Uterus (tissue), 2 donors: ENCODE measurements around the gene TWIST2.

Experiments used
- CTCF ChIP-seq, 4 experiments: fragments of 200-600 bp in 2 of 4; fragments of 450-650 bp in 2 of 4; sonication (generic) in 2 of 4; IDR thresholded peaks; one replicate each; pipeline ENCODE4 v1.5.1; 2016 to 2019; ENCODE audit warnings: antibody characterized with exemption in 4 of 4, mild to moderate bottlenecking in 2 of 4, moderate library complexity in 1 of 4
- POLR2A ChIP-seq, 2 donors: fragments of 450-650 bp; IDR thresholded peaks; one replicate each; pipeline ENCODE4 v1.6.1; 2016; ENCODE audit warnings: antibody characterized with exemption in 2 of 2, mild to moderate bottlenecking in 1 of 2, moderate library complexity in 1 of 2

- TF ChIP-seq CTCF (IDR thresholded peaks at IDR 0.05) (no peak), POLR2A (IDR thresholded peaks at IDR 0.05) (no peak)
These were observed 90.6 kb downstream of the TWIST2 start for GRCh38 chr2:238938401-238939055.
